A549 (cell line): ENCODE data around the gene CDC42BPB.

ENCODE experiments used
- CTCF ChIP-seq: fragments of >200 bp; sonication (Bioruptor Twin); formaldehyde crosslinking; IDR thresholded peaks from 3 replicates; pipeline ENCODE4 v1.5.1; 2016
- MAX ChIP-seq: IDR thresholded peaks from 2 replicates; pipeline ENCODE4 v1.6.1; 2012
- POLR2A ChIP-seq: IDR thresholded peaks from 2 replicates; pipeline ENCODE4 v1.6.1; 2012; ENCODE audit warnings: mild to moderate bottlenecking, low read length
- SMC3 ChIP-seq: fragments of >200 bp; sonication (Bioruptor Twin); formaldehyde crosslinking; IDR thresholded peaks from 3 replicates; pipeline ENCODE4 v1.6.1; 2018; ENCODE audit warnings: inconsistent platforms

- TF ChIP-seq CTCF (no peak), SMC3 (no peak), POLR2A (no peak), MAX (no peak)
Measured at GRCh38 chr14:103006106-103006505, 51.2 kb downstream of the CDC42BPB start.
